Duodenal mucosa (tissue), 2 donors: ENCODE measurements around the gene TNS1.

Experiments
- H3K27ac ChIP-seq: one replicate; pipeline ENCODE4 v1.7.0; 2013; ENCODE audit warnings: low read depth, low read length
- H3K27me3 ChIP-seq, 2 donors: one replicate each; pipeline ENCODE4 v1.7.0; 2013; ENCODE audit warnings: low read length in 2 of 2, control low read depth in 1 of 2; ENCODE audit not compliant: insufficient read depth in 2 of 2, control insufficient read depth in 1 of 2
- H3K36me3 ChIP-seq, 2 donors: one replicate each; pipeline ENCODE4 v1.7.0; 2013; ENCODE audit warnings: low read length in 2 of 2, control low read depth in 1 of 2; ENCODE audit not compliant: insufficient read depth in 2 of 2, control insufficient read depth in 1 of 2
- H3K4me1 ChIP-seq, 2 donors: one replicate each; pipeline ENCODE4 v1.7.0; 2013; ENCODE audit warnings: low read length in 2 of 2, control low read depth in 1 of 2; ENCODE audit not compliant: insufficient read depth in 2 of 2, control insufficient read depth in 1 of 2
- H3K4me3 ChIP-seq, 2 donors: one replicate each; pipeline ENCODE4 v1.7.0; 2013; ENCODE audit warnings: low read length in 2 of 2, low read depth in 1 of 2
- H3K9ac ChIP-seq, 2 donors: one replicate each; pipeline ENCODE4 v1.7.0; 2013; ENCODE audit warnings: low read length in 2 of 2, low read depth in 1 of 2
- H3K9me3 ChIP-seq, 2 donors: one replicate each; pipeline ENCODE4 v1.7.0; 2013; ENCODE audit warnings: low read length in 2 of 2, control low read depth in 1 of 2; ENCODE audit not compliant: control insufficient read depth in 1 of 2

TNS1 gene

GRCh38 chr2:217989221-217989948 is 13.4 kb downstream of the TNS1 start:
- H3K27ac ChIP-seq: no peak overlapping the region

GRCh38 chr2:217988840-217989204 is 14.0 kb downstream of the TNS1 start:
- H3K4me3 ChIP-seq: no peak overlapping the region
- H3K9ac ChIP-seq: no peak overlapping the region
- peaks cover 17 to 23% of the 10 kb centered on the region in 2 donors for H3K4me1 ChIP-seq
- H3K27me3 ChIP-seq: no peaks in the 10 kb centered on the region
- no peaks in the 10 kb centered on the region for H3K9me3 ChIP-seq
- H3K36me3 ChIP-seq: no peaks in the 10 kb centered on the region
- no peak overlapping the region for H3K27ac ChIP-seq

More at GRCh38 chr2:217989221-217989948, 13.4 kb downstream of the TNS1 start:
- Histone ChIP-seq H3K4me3 (no peak overlapping the region), H3K36me3 (no peaks in the 10 kb centered on the region), H3K4me1 (peaks cover 17 to 24% of the 10 kb centered on the region in 2 donors), H3K27me3 (no peaks in the 10 kb centered on the region), H3K9ac (no peak overlapping the region), H3K9me3 (no peaks in the 10 kb centered on the region)

DNA sequence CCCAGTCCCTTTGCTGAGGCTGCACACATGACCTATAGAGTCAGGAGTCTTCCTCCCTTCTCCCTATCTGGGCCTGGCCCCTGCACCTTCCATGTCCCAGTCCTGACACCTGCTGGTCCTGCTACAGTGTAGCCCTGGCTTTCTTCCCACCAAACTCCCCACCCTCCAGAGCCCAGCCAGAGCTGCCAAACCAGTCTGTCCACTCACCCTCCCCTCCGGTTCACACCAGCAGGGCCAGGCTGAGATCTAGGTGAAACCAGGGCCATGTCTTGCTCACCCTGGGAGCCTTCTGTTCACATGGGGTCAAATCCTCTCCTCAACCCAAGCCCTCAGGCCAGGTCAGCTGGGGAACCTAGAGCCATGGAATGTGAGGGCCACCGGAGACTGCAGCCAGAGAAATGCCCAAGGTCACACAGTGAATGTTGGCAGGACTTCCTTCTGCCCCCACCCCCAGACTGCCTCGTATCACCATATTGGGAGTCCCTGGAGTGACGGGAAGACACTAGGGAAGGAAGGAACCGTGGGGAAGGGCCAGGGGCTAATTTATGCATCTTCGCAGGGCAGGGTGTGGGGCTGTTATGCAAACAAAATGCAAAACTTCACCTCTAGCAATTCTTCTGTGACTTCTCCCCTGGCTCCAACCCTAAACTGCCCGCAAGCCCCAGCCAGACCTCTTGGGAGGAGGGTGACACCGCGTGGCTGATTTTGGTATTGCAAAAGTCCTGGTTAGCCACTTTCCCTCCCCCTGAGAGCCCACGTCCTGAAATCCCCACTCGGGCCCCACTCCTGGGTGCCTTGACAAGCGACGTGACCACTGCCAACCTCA is 14.6 kb downstream of the TNS1 start:
- Histone ChIP-seq H3K9me3 (no peaks in the 10 kb centered on the region), H3K4me3 (peak overlapping the region in 1 of 2 donors; percentile 37), H3K27ac (no peak overlapping the region), H3K9ac (peak overlapping the region in 1 of 2 donors; percentile 7), H3K36me3 (no peaks in the 10 kb centered on the region), H3K4me1 (peaks cover 14 to 17% of the 10 kb centered on the region in 2 donors), H3K27me3 (no peaks in the 10 kb centered on the region)

GRCh38 chr2:217987391-217987790 is 15.4 kb downstream of the TNS1 start:
- no peak overlapping the region for H3K9ac ChIP-seq
- H3K27me3 ChIP-seq: no peaks in the 10 kb centered on the region

GRCh38 chr2:217986256-217986961 is 16.4 kb downstream of the TNS1 start:
- Histone ChIP-seq H3K9me3 (no peaks in the 10 kb centered on the region), H3K9ac (no peak overlapping the region), H3K4me3 (no peak overlapping the region), H3K4me1 (peaks cover 11 to 14% of the 10 kb centered on the region in 2 donors), H3K36me3 (no peaks in the 10 kb centered on the region), H3K27ac (no peak overlapping the region), H3K27me3 (no peaks in the 10 kb centered on the region)

More at GRCh38 chr2:217987391-217987790, 15.4 kb downstream of the TNS1 start:
- H3K4me3 ChIP-seq: no peak overlapping the region
- no peaks in the 10 kb centered on the region for H3K36me3 ChIP-seq
- no peaks in the 10 kb centered on the region for H3K9me3 ChIP-seq
- peaks cover 11 to 14% of the 10 kb centered on the region in 2 donors for H3K4me1 ChIP-seq
- no peak overlapping the region for H3K27ac ChIP-seq

GRCh38 chr2:217983276-217984233 is 19.2 kb downstream of the TNS1 start:
- no peaks in the 10 kb centered on the region for H3K27me3 ChIP-seq
- H3K9me3 ChIP-seq: no peaks in the 10 kb centered on the region
- no peak overlapping the region for H3K9ac ChIP-seq
- H3K27ac ChIP-seq: no peak overlapping the region
- no peak overlapping the region for H3K4me3 ChIP-seq
- no peaks in the 10 kb centered on the region for H3K36me3 ChIP-seq
- peaks cover 7 to 15% of the 10 kb centered on the region in 2 donors for H3K4me1 ChIP-seq

DNA sequence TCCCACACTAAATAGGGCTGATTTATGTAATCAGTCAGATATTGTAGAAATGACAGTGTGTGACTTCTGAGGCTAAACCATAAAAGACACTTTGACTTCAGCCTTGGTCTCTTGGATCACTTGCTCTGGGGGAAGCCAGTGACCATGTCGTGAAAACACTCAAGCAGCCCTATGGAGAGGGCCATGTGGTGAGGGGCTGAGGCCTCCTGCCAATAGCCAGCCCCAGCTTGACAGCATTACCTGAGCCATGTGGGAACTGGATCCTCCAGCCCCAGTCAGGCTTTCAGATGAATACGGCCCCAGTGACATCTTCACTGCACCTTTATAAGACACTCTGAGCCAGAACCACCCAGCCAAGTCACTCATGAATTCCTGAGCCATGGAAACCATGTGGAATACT is 20.8 kb downstream of the TNS1 start:
- Histone ChIP-seq H3K27me3 (peaks cover 0 to 5% of the 10 kb centered on the region in 2 donors), H3K9me3 (no peaks in the 10 kb centered on the region), H3K4me3 (no peak overlapping the region), H3K36me3 (no peaks in the 10 kb centered on the region), H3K9ac (no peak overlapping the region), H3K4me1 (peaks cover 0 to 5% of the 10 kb centered on the region in 2 donors), H3K27ac (no peak overlapping the region)

- no peak overlapping the region for H3K4me3 ChIP-seq
- peaks cover 0 to 5% of the 10 kb centered on the region in 2 donors for H3K4me1 ChIP-seq
- H3K9ac ChIP-seq: no peak overlapping the region
- H3K27ac ChIP-seq: no peak overlapping the region
- H3K27me3 ChIP-seq: peaks cover 0 to 5% of the 10 kb centered on the region in 2 donors
- no peaks in the 10 kb centered on the region for H3K9me3 ChIP-seq
- no peaks in the 10 kb centered on the region for H3K36me3 ChIP-seq
Observed at GRCh38 chr2:217981084-217981730, 21.6 kb downstream of the TNS1 start.

DNA sequence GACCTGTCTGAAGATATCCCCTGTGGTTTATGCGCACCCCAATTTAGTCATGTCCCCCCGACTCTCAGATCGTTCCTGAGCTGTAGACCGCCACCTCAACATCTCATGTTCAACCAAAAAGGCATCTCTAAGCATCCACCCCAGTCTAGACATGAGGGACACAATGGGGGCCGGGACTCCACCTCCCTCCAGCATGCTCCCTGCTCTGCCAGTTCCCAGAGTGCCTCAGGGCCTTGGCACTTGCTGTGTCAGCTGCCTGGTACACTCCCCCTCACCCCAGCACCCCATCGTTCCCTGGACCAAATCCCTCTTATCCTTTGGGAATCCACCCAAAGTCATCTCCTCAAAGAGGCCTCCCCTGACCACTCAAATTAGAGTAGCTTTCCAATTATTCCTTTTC is 22.2 kb downstream of the TNS1 start:
- Histone ChIP-seq H3K36me3 (no peaks in the 10 kb centered on the region), H3K4me3 (no peak overlapping the region), H3K9ac (no peak overlapping the region), H3K27me3 (peaks cover 0 to 5% of the 10 kb centered on the region in 2 donors), H3K4me1 (peaks cover 0 to 5% of the 10 kb centered on the region in 2 donors), H3K9me3 (no peaks in the 10 kb centered on the region), H3K27ac (no peak overlapping the region)
